Stimulated activated naive CD4-positive, alpha-beta T cell treated with Interleukin-2 at 50 U/mL for 16 hours (primary cell): Measurements from ENCODE around the gene PRPF6.
A peak's percentile ranks its signal among the peaks of the same experiment; 100 is the strongest.

Source experiments
- DNase-seq: peaks from one replicate; lab custom pipeline; 2025; lab: John Stamatoyannopoulos, UW

The PRPF6 gene

GRCh38 chr20:64035933-64036345 is 55.0 kb downstream of the PRPF6 start, which contains the start of gene C20orf204:
Gene C20orf204 (plus strand): TSS chr20:64036182. CDS start chr20:64036324, 142 bp downstream.
- no peak for DNase-seq

DNA sequence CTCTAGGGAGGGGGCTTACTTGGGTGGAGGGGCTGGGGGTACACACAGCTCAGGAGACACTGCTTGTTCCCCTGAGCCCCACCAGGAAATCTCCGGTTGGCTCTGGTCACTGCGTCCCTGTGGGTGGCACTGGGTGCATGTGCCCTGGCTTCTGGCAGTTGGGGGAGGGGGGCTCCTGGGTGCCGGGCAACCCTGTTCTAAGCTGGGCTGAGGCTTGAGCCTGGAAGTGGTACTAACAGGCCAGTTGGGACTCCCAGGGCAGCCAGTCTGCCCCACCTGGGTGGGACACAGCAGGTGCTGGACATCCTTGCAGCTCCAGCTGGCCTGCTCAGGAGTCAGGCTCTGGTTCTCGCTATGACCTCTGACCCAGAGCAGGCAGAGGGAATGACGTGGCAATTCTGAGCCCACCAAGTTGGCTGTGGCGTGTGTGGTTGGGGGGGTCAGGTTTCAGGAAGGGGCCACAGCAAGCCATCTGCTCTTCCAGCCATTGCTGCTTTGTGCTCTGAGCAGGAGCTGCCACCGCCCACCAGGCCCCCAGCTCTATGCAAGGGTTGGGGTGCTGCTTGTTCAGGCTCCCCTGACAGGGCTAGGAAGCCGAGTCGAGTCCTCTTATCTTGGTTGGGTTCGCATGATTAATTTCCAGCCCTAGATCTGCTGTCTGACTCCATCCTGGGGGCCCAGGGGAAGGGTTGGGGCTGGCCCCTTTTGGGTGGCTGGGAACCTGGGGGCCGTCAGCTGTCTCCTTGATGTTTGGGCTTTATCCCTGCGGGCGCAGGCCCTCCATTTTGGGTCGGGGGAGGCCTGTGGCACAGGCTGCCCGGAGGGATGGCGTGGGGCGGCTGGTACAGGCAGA is 55.6 kb downstream of the PRPF6 start:
- no peak for DNase-seq

GRCh38 chr20:64037199-64037497 is 56.2 kb downstream of the PRPF6 start:
- no peak for DNase-seq

DNA sequence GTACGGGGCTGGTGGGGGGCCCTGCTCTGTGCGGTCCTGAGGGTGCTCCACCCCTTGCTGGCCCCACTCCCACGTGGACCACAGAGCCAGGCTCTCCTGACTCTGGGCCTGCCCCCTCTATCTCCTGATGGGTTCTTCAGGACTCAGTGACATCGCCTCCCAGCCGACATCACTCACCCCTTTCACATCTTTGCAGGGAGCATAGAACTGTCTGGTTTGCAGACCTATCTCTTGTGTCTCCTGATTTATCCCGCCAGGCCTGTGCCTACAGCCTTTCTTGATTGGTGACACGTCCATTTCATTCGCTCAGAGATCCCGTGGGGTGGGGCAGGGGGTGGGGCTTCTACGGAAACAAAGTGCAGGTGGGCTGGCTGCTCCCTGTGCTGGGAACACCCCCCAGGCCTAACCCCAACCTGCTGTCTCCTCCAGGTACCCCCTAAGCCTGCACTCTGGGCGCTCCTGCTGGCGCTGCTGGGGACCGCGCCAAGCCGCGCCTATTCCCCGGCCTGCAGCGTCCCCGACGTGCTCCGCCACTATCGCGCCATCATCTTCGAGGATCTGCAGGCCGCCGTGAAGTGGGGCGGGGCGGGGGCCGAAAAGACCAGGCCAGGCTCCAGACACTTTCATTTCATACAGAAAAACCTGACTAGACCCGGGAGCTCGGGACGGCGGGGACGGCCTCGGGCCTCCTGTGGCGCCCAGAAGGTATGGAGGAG is 56.7 kb downstream of the PRPF6 start:
- DNase-seq: no peak

DNA sequence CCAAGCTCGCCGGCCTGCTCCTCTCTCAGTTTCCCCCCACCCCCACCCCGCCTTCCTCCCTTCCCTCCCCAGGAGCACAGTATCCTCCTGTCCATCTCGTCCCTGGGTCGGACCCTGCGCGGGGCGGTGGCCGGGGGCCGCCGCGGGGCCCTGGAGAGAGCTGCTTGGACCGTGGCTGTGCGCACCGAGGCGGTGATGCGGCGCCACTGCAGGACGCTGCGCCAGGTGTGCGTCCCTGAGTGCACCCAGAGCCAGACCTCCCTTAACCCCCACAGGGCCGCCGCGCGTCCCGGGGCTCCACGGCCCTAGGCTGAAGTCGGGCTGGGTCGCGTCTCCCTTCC is 57.3 kb downstream of the PRPF6 start:
- no peak for DNase-seq

- peak; percentile 69 for DNase-seq
Observed at GRCh38 chr20:64038565-64039292, 57.8 kb downstream of the PRPF6 start.

GRCh38 chr20:64039293-64040160 is 58.6 kb downstream of the PRPF6 start:
- DNase-seq: no peak

- no peak for DNase-seq
Observed at GRCh38 chr20:64040231-64041039, 59.5 kb downstream of the PRPF6 start.

DNA sequence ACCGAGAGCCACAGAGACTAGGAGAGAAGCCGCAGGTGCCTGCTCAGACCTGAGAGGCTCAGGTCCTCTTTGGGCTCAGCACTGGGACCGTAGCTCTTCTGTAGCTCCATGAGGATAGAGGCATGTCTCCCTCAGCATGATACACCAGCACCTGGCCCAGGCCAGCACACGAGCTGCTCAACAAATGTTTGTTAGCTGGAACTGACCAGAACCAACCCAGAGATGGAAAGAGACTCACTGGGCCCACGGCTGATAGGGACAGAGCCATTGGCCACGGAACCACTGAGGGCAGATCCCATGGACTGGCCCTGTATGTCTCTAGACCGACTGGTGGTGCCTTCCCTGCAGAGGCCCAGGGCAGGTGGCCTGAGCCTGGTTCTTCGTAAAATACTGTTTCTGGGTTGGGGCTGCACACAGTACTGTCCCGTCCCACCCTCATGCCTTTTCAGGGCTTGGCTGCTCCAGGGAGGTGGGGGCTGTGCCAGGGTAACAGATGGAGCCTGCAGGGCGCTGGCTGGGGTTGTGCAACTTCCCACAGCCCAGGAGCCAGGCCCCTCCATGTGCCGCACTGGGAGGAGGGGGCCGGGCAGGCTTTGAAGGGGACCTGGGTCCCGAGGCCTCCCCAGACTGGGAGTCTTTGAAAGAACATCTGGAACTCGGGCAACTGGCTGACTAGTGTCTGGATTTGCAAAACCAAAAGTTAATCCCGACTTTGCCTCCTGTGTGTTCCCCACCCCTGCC is 60.3 kb downstream of the PRPF6 start:
- no peak for DNase-seq

DNA sequence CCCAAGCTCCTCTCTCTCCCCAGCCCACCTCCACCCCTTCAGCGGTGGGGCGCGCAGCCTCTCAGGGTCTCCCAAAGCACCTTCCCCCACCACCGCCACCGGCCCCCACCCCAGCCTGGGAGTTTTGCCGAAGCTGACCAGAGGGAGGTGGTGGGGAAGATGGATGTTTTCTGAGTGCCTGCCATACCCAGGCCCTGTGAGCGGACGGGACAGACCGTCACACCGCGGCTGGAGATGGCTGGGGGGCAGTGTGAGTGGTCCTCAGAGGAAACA is 60.8 kb downstream of the PRPF6 start:
- no peak for DNase-seq

DNA sequence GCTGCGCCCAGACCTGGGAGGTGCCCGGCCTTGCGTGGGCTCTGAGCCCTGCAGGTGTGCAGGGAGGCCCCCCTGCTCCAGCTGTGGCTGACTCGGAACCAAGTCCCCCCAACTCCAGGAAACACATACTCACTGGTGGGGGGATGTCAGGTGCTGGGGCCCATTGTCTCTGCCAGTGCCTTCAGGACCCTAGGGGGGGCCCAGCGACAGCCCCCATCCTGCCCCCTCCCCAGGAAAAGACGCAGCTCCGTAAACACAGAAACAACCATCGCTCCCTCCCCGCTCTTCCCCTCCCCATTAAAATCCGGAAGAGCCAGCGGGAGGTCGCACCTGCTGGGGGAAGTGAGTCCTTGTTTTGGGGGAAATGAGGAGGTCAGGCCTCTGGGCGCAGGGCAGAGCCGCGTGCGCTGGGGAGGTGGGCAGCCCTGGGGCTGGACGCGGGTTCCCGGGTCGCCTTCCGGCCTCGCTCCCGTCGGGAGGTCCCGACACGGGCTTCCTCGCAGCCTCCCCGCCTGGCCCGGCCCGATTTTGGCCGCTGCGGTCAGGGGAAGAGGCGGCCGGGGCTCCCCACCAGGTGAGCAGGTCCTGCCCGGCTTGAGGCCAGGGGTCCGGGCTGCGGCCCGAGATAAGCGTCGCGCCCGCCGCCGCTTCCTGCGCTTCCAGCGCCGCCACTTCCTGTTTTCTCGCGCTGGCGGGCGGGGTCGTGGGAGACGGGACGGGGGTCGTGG is 61.3 kb downstream of the PRPF6 start:
- DNase-seq: no peak

DNA sequence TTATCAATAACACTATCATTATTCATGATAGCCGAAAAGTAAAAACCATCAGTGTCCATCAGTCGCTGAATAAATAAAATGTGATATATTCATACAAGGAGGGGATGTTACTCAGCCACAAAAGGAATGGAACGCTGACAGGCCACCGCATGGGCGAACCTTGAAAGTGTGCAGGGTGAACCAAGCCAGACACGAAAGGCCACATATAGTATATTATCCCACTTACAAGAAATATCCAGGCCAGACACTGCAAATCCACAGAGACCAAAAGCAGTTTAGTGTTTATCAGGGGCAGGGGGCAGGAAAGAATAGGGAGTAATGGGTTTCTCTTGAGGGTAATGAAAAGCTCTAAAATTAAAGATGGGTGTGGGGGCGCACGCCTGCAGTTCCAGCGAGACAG is 62.8 kb downstream of the PRPF6 start:
- no peak for DNase-seq

DNA sequence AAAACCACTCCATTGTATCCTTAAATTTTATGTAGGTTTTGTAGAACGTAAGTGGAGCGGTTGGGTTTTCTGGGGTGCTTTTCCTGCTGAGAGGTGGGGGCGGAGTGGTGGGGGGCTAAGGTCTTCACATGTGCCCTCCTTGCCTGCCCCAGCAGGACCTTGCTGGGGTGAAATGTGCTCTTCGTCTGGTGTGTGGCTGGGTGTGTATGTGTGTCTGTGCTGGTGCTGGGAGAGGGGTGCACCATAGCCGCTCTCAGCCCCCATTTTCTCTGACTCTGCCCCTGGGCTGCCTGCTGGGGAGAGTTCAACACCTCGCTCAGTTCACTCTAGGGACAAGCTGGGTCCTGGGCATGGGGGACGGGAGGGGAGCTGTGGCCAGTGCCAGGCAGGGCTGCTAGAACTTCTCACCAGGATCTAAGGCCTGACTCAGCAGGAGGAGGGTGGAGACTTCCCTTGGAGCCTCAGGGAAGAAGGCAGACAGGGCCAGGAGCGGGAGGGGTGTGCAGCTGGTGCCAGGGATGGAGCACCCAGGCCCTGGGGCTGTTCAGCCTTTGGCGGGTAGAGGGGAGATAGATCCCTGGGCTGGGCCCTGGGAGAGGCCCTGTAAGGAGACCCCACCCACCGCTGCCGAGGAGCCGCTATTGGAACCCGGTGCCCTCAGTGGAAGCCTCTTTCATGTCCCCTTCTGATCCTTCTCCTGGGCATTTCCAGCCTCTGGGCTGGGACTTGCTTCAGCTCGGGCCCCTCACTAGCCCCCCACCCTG is 63.7 kb downstream of the PRPF6 start:
- DNase-seq: no peak

DNA sequence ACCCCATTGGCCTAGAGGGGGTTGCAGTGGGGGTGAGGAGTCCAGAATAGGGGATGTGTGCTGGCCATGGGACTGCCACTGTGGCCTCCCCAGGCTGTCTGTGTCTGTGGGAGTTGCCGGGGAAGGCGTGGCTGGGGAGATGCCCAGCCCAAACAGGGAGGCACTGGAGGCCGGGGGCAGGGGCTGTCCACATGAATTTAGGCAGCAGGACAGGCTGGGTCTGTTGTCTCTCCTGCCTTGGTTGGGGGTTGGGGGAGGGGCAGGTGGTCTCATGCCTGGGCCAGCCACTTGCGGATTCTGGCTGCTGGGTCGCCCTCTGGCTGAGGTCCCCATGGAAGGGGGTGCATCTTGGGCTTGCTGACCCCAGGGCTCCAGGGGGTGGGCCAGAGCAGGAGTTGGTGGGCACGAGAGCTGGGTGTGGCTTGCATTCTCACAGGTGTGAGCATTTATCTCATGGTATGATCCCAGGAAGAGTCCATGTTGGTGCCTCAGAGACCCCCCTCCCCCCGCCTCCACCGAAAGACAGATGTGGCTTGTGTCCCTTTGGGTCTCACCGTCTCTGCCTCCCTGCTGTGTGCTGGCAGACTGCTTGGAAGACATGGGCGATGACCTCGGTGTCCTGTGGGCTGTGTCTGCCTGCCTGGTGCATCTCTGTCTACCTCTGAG is 64.5 kb downstream of the PRPF6 start:
- DNase-seq: no peak

GRCh38 chr20:64047046-64047389 is 66.1 kb downstream of the PRPF6 start:
- DNase-seq: no peak

- DNase-seq: no peak
Observed at GRCh38 chr20:64047968-64048401, 67.1 kb downstream of the PRPF6 start.

GRCh38 chr20:64048402-64049044 is 67.6 kb downstream of the PRPF6 start:
- DNase-seq: no peak
